Prostate gland (tissue), 2 donors: ENCODE results near the gene DLGAP4.

Source experiments
- POLR2AphosphoS5 ChIP-seq: sonication (generic); formaldehyde crosslinking; IDR thresholded peaks from one replicate; pipeline ENCODE4 v1.6.1; 2017; ENCODE audit warnings: antibody characterized with exemption
- TF ChIP-seq, protein P1 (sequence below), 4 experiments: fragments of 200-600 bp in 2 of 4; fragments of 450-650 bp in 2 of 4; sonication (generic) in 2 of 4; IDR thresholded peaks; 1 replicate in 3 of 4; 2 replicates in 1 of 4; pipeline ENCODE4 v1.5.1; 2016 to 2019; ENCODE audit warnings: antibody characterized with exemption in 4 of 4, mild to moderate bottlenecking in 2 of 4, moderate library complexity in 2 of 4

DNA sequence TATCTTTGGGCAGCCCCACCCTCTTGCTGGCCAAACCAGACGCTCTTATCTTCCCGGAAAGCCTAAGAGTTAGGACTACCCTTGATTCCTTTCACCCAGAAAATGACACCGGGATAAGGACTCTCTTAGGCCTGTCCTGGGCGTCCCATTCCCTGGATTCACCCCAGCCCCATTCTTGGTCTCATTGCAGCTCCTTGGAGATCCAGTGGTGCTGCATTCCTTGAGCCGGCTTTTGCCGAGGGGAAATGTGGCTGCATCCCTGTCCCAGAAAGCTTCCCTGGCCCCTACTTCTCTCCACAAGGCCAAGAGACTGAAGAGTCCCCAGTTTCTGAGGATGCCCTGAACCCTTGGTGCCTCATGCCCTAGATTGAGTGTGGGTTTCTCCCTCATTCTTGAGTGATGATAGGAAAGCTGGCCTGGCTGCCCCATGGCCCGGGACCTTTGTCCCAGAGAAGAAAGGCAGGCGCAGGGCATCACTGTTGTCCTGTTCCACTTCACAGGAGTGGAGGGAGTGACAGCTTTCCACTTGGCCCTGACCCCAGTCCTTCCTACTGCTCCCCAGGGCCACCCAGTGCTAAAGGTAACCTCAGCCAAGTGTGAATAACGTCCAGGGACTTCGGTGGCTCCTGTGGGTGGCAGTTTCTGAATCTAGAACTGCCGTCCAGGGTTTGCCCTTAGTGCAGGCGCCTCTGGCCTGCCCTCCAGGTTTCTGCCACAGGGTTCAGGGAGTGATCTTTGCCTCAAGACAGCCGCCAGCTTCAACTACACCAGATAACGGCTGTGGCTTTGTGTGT, 192.4 kb downstream of the DLGAP4 start:
- TF ChIP-seq POLR2AphosphoS5, result no peak
- TF ChIP-seq, protein P1, sequence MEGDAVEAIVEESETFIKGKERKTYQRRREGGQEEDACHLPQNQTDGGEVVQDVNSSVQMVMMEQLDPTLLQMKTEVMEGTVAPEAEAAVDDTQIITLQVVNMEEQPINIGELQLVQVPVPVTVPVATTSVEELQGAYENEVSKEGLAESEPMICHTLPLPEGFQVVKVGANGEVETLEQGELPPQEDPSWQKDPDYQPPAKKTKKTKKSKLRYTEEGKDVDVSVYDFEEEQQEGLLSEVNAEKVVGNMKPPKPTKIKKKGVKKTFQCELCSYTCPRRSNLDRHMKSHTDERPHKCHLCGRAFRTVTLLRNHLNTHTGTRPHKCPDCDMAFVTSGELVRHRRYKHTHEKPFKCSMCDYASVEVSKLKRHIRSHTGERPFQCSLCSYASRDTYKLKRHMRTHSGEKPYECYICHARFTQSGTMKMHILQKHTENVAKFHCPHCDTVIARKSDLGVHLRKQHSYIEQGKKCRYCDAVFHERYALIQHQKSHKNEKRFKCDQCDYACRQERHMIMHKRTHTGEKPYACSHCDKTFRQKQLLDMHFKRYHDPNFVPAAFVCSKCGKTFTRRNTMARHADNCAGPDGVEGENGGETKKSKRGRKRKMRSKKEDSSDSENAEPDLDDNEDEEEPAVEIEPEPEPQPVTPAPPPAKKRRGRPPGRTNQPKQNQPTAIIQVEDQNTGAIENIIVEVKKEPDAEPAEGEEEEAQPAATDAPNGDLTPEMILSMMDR (IDR thresholded peaks at IDR 0.05), result no peak
